Dendritic cell treated with granulocyte-macrophage colony-stimulating factor and Interleukin-4, amounts not matched to agents 40 ng/mL and 50 ng/mL, for 4 days (primary cell): ENCODE data around the gene TMEM233.
"Not testable (repeated sequence)": the region's sequence is repeated elsewhere in the genome, so short reads cannot be mapped to it uniquely, and the experiment has no call there.

Experiments
- H3K27ac Mint-ChIP-seq: one replicate; pipeline ENCODE4 v1.8.0; 2022; ENCODE audit warnings: mild to moderate bottlenecking, mixed read lengths
- H3K27me3 Mint-ChIP-seq: one replicate; pipeline ENCODE4 v1.8.0; 2022; ENCODE audit warnings: mild to moderate bottlenecking, mixed read lengths
- H3K36me3 Mint-ChIP-seq: one replicate; pipeline ENCODE4 v1.8.0; 2022; ENCODE audit warnings: low read depth, mixed read lengths
- H3K4me1 Mint-ChIP-seq: one replicate; pipeline ENCODE4 v1.8.0; 2022; ENCODE audit warnings: low read depth, mixed read lengths
- H3K4me3 Mint-ChIP-seq: one replicate; pipeline ENCODE4 v1.8.0; 2022; ENCODE audit warnings: mild to moderate bottlenecking, moderate library complexity, mixed read lengths
- H3K9me3 Mint-ChIP-seq: one replicate; pipeline ENCODE4 v1.8.0; 2022; ENCODE audit warnings: mixed read lengths
- intact Hi-C: fragments of 100-400 bp; cut with micrococcal nuclease; formaldehyde crosslinking; loops from one replicate; pipeline ENCODE4 v1.15.0; 2022

Gene TMEM233

GRCh38 chr12:119658166-119658565 is 64.6 kb downstream of the TMEM233 start:
- intact Hi-C loops, H3K4me3 Mint-ChIP-seq, H3K27ac Mint-ChIP-seq, H3K4me1 Mint-ChIP-seq, H3K27me3 Mint-ChIP-seq, H3K36me3 Mint-ChIP-seq, H3K9me3 Mint-ChIP-seq: not testable (repeated sequence)

DNA sequence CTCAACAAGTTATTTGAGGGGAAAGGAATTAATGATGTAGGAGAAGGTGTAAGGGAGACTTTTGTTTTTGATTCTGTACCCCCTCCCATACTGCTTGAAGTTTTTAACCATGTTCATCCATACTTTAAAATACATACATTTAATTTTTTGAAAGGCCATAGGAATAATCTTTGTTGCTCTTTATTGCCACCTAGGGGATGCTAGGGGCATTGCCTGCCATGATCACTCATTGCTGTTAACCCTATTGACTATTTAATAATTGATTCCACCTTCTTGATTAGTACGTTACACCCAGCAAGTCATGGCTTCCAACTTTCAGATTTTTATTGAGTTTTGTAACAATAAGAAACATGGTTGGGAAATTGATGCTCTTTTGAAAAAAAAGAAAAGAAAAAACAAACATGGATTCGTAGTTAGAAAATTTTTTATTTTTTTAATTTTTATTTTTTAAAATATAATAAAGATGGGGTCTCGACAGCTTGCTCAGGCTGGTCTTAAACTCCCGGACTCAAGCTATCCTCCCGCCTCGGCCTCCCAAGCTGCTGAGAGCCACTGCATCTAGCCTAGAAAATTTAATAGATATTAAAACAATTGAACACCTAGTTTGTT is 65.8 kb downstream of the TMEM233 start:
- Mint-ChIP-seq H3K27ac (peak overlapping the region; percentile 59), H3K4me3 (no peak overlapping the region)

GRCh38 chr12:119660076-119660475 is 66.5 kb downstream of the TMEM233 start:
- Mint-ChIP-seq H3K27ac (peak overlapping the region; percentile 59), H3K4me1 (peaks cover 10% of the 10 kb centered on the region), H3K9me3 (no peaks in the 10 kb centered on the region), H3K27me3 (no peaks in the 10 kb centered on the region), H3K4me3 (no peak overlapping the region), H3K36me3 (no peaks in the 10 kb centered on the region)
- intact Hi-C loops, result no loop called here

More for the DNA sequence above, 65.8 kb downstream of the TMEM233 start:
- no peaks in the 10 kb centered on the region for H3K36me3 Mint-ChIP-seq
- H3K9me3 Mint-ChIP-seq, result no peaks in the 10 kb centered on the region
- H3K4me1 Mint-ChIP-seq, result peaks cover 10% of the 10 kb centered on the region
- no peaks in the 10 kb centered on the region for H3K27me3 Mint-ChIP-seq
- intact Hi-C loops, result no loop called here

DNA sequence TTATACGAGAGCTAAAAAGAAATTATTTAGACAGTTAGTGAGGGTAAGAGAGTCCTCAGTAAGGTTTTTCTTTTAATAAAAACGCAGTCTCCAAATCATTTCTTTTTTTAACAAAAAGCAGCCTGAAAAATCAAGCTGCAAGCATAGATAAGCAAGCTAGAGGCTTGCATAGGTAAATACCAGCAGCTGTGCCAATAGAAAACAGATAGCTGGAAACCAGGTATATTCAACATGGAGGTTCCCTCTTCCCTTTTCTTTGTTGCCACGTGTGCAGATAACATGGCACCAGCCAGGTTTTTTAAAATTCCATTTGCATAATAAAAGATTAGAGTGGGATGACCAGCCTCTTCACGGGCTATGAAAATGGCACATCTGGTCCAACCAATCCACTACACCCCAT is 68.3 kb downstream of the TMEM233 start:
- H3K4me1 Mint-ChIP-seq, result peaks cover 23% of the 10 kb centered on the region
- H3K36me3 Mint-ChIP-seq, result no peaks in the 10 kb centered on the region
- intact Hi-C loops, result no loop called here
- no peaks in the 10 kb centered on the region for H3K9me3 Mint-ChIP-seq
- no peaks in the 10 kb centered on the region for H3K27me3 Mint-ChIP-seq
- H3K4me3 Mint-ChIP-seq, result no peak overlapping the region
- H3K27ac Mint-ChIP-seq, result no peak overlapping the region

DNA sequence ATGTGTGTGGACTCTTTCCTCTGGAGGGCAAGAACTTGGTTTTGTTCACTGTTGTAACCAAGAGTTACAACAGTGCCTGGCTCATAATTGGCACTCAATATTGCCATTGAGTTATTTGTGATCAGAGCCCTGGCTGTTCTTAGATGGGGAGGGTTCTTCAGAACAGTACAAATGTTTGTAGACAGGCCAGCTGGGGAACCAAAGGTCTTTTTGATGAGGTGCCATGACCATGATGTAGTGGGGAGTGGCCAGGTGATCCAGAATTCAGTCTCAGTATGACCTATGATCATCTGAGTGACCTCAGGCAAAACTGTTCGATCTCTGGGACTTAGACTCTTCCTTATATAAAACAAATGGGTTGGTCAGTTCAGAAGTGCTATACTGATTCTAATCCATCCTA is 71.1 kb downstream of the TMEM233 start:
- Mint-ChIP-seq H3K27ac (no peak overlapping the region), H3K4me3 (no peak overlapping the region), H3K27me3 (no peaks in the 10 kb centered on the region), H3K9me3 (no peaks in the 10 kb centered on the region), H3K36me3 (peaks cover 12% of the 10 kb centered on the region), H3K4me1 (peaks cover 31% of the 10 kb centered on the region)
- intact Hi-C loops, result no loop called here

DNA sequence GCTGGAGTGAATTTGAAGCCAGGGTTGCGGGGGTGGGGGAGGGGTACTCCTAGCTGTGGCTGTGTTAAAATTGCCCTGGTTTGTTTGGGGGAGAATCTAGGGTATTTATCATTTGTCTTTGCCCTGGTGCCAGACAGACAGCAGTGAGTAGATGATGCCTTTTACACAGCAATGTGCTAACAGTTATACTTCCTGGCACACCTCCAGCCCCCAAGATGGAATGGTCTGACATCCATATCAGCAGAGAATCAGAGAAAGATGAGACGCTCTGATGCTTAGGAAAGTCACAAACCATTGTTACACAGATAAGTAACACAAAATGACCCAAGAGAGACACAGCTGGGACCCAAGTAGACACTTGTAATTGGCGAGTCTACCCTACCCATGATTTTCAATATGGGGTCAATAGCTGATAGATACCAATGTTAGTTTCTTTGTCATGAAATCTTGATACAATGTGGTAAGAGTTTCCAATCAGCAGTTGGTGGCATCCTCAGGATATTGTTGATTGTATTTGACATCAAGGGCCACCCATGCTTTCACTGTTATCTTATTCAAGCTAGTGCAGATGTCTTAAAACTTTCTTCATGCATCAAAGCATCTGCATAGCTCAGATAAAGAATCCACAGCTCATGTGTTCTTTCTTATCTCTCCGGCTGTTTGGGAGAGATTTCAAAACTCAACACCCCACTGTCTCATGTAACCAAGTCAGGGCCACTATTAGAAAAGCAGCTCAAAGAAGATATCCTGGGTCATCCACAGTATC is 71.8 kb downstream of the TMEM233 start:
- Mint-ChIP-seq H3K27ac (no peak overlapping the region), H3K27me3 (no peaks in the 10 kb centered on the region), H3K4me3 (no peak overlapping the region), H3K4me1 (peaks cover 31% of the 10 kb centered on the region), H3K9me3 (no peaks in the 10 kb centered on the region), H3K36me3 (peaks cover 17% of the 10 kb centered on the region)
- intact Hi-C loops, result no loop called here

DNA sequence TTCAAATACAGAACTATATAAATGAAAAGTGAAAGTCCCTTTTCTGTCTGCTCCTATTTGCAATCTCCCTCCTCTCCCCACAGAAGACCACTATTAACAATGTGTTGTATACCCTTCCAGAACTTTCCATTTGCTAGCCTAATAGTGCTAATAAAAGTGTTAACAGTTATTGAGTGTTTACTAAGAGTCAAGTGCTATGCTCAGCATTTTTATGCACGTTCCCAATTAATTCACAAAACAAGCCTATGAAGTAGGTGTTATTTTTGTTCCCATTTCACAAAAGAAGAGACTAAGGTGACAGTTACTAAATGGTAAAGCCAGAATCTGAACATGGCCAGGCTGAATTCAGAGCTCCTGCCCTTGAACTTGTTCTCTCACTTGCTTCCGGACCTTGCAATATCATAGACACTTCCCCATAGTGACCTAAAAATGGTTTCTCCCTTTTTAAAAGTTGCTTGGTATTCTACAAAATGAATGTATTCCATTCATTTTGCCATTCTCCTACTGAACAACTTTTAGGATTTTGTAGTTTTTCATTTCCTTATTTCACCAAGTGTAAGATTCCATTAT is 72.7 kb downstream of the TMEM233 start:
- no peaks in the 10 kb centered on the region for H3K9me3 Mint-ChIP-seq
- H3K27ac Mint-ChIP-seq, result peak overlapping the region; percentile 89
- intact Hi-C loops, result no loop called here
- H3K4me3 Mint-ChIP-seq, result peak overlapping the region; percentile 53
- peaks cover 39% of the 10 kb centered on the region for H3K4me1 Mint-ChIP-seq
- H3K27me3 Mint-ChIP-seq, result no peaks in the 10 kb centered on the region
- H3K36me3 Mint-ChIP-seq, result peaks cover 26% of the 10 kb centered on the region

GRCh38 chr12:119666900-119667576 is 73.5 kb downstream of the TMEM233 start:
- no peaks in the 10 kb centered on the region for H3K27me3 Mint-ChIP-seq
- H3K9me3 Mint-ChIP-seq, result no peaks in the 10 kb centered on the region
- H3K4me3 Mint-ChIP-seq, result peak overlapping the region; percentile 89
- H3K27ac Mint-ChIP-seq, result peak overlapping the region; percentile 89
- peaks cover 33% of the 10 kb centered on the region for H3K36me3 Mint-ChIP-seq
- peaks cover 42% of the 10 kb centered on the region for H3K4me1 Mint-ChIP-seq
- intact Hi-C loops, result no loop called here

- Mint-ChIP-seq H3K4me3 (peak within 1 kb of the TSS; percentile 89), H3K9me3 (no peaks in the 10 kb centered on the region), H3K27me3 (no peaks in the 10 kb centered on the region), H3K36me3 (peaks cover 41% of the 10 kb centered on the region), H3K4me1 (peaks cover 42% of the 10 kb centered on the region), H3K27ac (peak within 1 kb of the TSS; percentile 89)
- intact Hi-C loops, result no loop called here
Observed at GRCh38 chr12:119667577-119668323, 74.2 kb downstream of the TMEM233 start, which contains the start of gene PRKAB1. PRKAB1 (plus strand) TSS chr12:119668133; CDS start chr12:119668245, 112 bp downstream.

DNA sequence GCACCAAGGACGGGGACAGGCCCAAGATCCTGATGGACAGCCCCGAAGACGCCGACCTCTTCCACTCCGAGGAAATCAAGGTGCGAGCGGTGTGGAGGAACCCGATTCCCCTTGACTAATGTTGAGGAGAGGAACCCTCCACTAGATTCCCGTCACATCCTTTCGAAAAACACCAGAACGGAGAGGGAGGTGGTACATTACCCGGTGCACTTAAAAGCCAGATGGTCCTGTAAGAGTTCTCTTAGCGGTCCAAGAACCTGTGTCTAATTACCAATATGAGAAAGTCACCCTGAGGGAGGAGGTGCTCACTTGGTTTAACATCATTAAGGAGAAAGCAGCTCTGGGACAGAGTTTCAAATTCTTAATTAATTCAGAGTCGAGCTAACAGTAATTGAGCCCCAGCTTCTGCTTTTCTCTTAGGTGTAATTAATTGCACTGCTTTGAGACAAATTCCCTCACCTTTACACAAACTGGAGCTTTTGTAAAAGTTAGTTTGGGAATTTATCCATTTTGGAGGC is 74.8 kb downstream of the TMEM233 start:
- Mint-ChIP-seq H3K36me3 (peaks cover 47% of the 10 kb centered on the region), H3K4me1 (peaks cover 48% of the 10 kb centered on the region), H3K27me3 (no peaks in the 10 kb centered on the region), H3K4me3 (peak overlapping the region; percentile 89), H3K27ac (peak overlapping the region; percentile 89), H3K9me3 (no peaks in the 10 kb centered on the region)
- intact Hi-C loops, result no loop called here

DNA sequence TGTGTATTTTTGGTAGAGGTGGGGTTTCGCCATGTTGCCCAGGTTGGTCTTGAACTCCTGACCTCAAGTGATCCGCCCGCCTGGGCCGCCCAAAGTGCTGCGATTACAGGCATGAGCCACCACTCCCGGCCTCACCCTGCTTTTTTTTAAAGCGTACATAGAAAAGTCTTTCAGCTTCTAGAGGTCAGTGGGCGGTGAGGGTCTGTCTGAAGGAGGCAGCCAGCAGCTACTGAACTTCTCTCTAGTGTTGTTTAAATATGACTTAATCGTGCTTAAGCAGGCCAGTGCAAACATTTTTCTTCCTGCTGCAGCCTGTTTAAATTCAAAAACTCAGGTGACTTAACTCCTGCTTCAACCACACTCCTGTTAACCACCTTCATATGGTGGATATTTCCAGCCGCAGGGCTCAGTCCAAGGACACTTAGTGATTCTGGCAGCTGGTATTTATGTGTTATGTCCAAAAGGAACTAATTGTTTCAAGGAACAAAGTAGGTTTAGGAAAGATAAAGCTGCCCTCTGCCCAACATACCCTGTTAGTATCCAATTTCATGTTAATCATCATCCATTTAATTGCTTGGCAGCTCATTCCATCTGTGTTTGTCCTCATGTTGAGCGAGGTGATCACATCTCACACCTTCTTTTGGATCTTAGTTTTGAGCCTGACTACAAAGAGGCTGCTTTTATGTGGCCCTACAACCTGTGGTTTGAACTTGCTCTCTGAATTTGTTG is 76.3 kb downstream of the TMEM233 start:
- no peak overlapping the region for H3K27ac Mint-ChIP-seq
- peaks cover 62% of the 10 kb centered on the region for H3K36me3 Mint-ChIP-seq
- no peaks in the 10 kb centered on the region for H3K27me3 Mint-ChIP-seq
- no peaks in the 10 kb centered on the region for H3K9me3 Mint-ChIP-seq
- intact Hi-C loops, result no loop called here
- peaks cover 61% of the 10 kb centered on the region for H3K4me1 Mint-ChIP-seq
- peak overlapping the region; percentile 52 for H3K4me3 Mint-ChIP-seq

DNA sequence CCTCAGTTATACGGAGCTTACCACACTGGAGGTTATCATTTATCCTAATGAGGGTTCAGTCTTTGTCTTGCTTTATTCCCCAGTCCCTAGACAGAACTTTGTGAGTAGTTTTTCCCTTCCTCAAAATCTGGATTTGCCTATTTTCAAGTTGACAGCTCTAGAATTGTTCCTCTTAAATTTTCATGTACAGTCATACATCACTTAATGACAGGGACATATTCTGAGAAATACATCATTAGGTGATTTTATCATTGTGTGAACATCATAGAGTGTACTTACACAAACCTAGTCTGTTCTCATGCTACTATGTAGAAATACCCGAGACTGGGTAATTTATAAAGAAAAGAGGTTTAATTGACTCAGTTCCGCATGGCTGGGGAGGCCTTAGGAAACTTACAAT is 77.5 kb downstream of the TMEM233 start:
- Mint-ChIP-seq H3K36me3 (peaks cover 74% of the 10 kb centered on the region), H3K4me1 (peaks cover 67% of the 10 kb centered on the region), H3K9me3 (no peaks in the 10 kb centered on the region), H3K27me3 (no peaks in the 10 kb centered on the region), H3K4me3 (no peak overlapping the region), H3K27ac (no peak overlapping the region)
- intact Hi-C loops, result no loop called here

- Mint-ChIP-seq H3K4me1 (peaks cover 62% of the 10 kb centered on the region), H3K27me3 (no peaks in the 10 kb centered on the region), H3K9me3 (no peaks in the 10 kb centered on the region), H3K36me3 (peaks cover 85% of the 10 kb centered on the region), H3K4me3 (no peak overlapping the region), H3K27ac (no peak overlapping the region)
- intact Hi-C loops, result no loop called here
Observed at GRCh38 chr12:119672194-119672593, 78.6 kb downstream of the TMEM233 start.
